ENCODE measurements around the gene CPN1. TPM values are rescaled to one million over a fixed set of nuclear protein-coding genes. Genes with fewer than 3 reads are reported as not detected.

Gene CPN1
- total RNA-seq, 1 donor from 2014 or later, result not detected

DNA sequence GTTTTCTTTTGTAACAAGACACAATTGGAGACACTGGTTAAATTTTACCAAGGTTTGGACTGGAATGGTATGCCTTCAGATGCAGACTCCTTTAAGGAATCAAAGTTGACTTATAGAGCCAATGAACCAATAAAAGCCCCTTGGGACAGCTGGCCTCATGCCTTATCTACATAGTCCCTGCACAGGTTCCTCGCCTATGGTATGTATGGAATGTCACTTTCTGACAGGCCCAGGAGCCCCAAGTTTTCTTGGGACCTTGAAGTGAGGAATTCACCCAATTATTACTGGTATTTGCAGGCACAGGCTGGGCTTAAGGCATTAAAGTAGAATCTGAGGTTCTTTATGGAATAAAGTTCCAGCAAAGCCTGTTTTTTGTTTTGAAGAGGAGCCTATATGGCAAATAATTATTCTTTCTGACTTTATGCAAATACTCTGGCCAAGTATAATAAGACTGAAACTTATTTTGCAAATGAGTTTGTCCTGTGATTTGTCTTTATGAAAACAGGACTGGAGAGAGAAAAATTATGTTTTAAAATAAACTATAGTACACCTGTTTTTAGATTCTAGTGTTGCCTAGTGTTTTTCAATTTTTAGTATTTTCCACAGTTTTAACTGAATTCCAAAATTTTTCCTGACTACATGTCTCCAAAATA is 47.8 kb downstream of the CPN1 start:
- Histone ChIP-seq H3K27ac (ENCODE audit: low read depth, low read length) (no peak overlapping the region), H3K27me3 (ENCODE audit: insufficient read depth, low read length) (no peaks in the 10 kb centered on the region), H4K20me1 (ENCODE audit: insufficient read depth, low read length) (no peaks in the 10 kb centered on the region), H3K4me2 (ENCODE audit: low read length) (no peak overlapping the region), H2AFZ (ENCODE audit: low read depth, low read length) (no peak overlapping the region), H3K4me1 (ENCODE audit: insufficient read depth, low read length) (no peaks in the 10 kb centered on the region), H3K9ac (ENCODE audit: low read length) (no peak overlapping the region), H3K4me3 (ENCODE audit: insufficient read depth, low read depth, low read length) (no peak overlapping the region), H3K9me3 (ENCODE audit: insufficient read depth, low read depth, low read length) (no peaks in the 10 kb centered on the region), H3K36me3 (ENCODE audit: insufficient read depth, low read length) (no peaks in the 10 kb centered on the region), H3K79me2 (ENCODE audit: insufficient read depth, low read length) (no peaks in the 10 kb centered on the region)
- no peak for TF ChIP-seq EZH2 (IDR thresholded peaks at IDR 0.05; ENCODE audit: insufficient read depth, low read length)
- no peak for TF ChIP-seq CTCF (IDR thresholded peaks at IDR 0.05; ENCODE audit: insufficient read depth, low read depth, low read length)
- peaks cover 4% of the 10 kb centered on the region for H3K27me3 Mint-ChIP-seq (ENCODE audit: low read depth, unreplicated experiment)
- FAIRE-seq, result no peak
- H3K27ac Mint-ChIP-seq (ENCODE audit: unreplicated experiment), result no peak overlapping the region
- no peak for DNase-seq (ENCODE audit: low read depth)
- H3K36me3 Mint-ChIP-seq (ENCODE audit: low read depth, unreplicated experiment), result peaks cover 2% of the 10 kb centered on the region
- H3K4me3 Mint-ChIP-seq (ENCODE audit: unreplicated experiment), result no peak overlapping the region
- peaks cover 4% of the 10 kb centered on the region for H3K4me1 Mint-ChIP-seq (ENCODE audit: low read depth, unreplicated experiment)
- H3K9me3 Mint-ChIP-seq (ENCODE audit: unreplicated experiment), result peaks cover 5% of the 10 kb centered on the region

DNA sequence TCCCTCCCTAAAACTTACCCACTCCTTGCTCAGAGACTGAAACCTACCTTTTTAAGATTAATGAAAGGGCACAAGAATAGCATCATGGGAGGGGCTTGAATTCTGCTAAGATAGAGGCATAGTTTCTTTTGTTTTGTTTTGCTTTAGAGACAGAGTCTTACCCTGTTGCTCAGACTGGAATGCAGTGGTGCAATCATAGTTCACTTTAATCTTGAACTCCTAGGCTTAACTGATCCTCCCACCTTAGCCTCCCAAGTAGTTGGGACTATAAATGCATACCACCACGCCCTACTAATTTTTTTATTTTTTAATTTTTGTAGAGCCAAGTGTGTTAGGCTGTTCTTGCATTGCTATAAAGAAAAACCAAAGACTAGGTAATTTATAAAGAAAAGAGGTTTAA is 54.3 kb downstream of the CPN1 start:
- no peak overlapping the region for H3K4me2 ChIP-seq (ENCODE audit: low read length)
- Mint-ChIP-seq H3K27me3 (ENCODE audit: low read depth, unreplicated experiment) (no peaks in the 10 kb centered on the region), H3K4me3 (ENCODE audit: unreplicated experiment) (no peak overlapping the region), H3K27ac (ENCODE audit: unreplicated experiment) (no peak overlapping the region), H3K9me3 (ENCODE audit: unreplicated experiment) (peaks cover 6% of the 10 kb centered on the region), H3K36me3 (ENCODE audit: low read depth, unreplicated experiment) (peaks cover 2% of the 10 kb centered on the region), H3K4me1 (ENCODE audit: low read depth, unreplicated experiment) (no peaks in the 10 kb centered on the region)
- no peaks in the 10 kb centered on the region for H3K4me1 ChIP-seq (ENCODE audit: insufficient read depth, low read length)
- H3K79me2 ChIP-seq (ENCODE audit: insufficient read depth, low read length), result no peaks in the 10 kb centered on the region
- no peaks in the 10 kb centered on the region for H3K36me3 ChIP-seq (ENCODE audit: insufficient read depth, low read length)
- DNase-seq (ENCODE audit: low read depth) (no peak), FAIRE-seq (no peak)
- TF ChIP-seq EZH2 (IDR thresholded peaks at IDR 0.05; ENCODE audit: insufficient read depth, low read length) (no peak), CTCF (IDR thresholded peaks at IDR 0.05; ENCODE audit: insufficient read depth, low read depth, low read length) (no peak)
- peaks cover 6% of the 10 kb centered on the region for H3K9me3 ChIP-seq (ENCODE audit: insufficient read depth, low read depth, low read length)
- H3K27ac ChIP-seq (ENCODE audit: low read depth, low read length), result no peak overlapping the region
- no peak overlapping the region for H3K9ac ChIP-seq (ENCODE audit: low read length)
- H3K4me3 ChIP-seq (ENCODE audit: insufficient read depth, low read depth, low read length), result no peak overlapping the region
- no peaks in the 10 kb centered on the region for H3K27me3 ChIP-seq (ENCODE audit: insufficient read depth, low read length)
- H4K20me1 ChIP-seq (ENCODE audit: insufficient read depth, low read length), result no peaks in the 10 kb centered on the region
- H2AFZ ChIP-seq (ENCODE audit: low read depth, low read length), result no peak overlapping the region

DNA sequence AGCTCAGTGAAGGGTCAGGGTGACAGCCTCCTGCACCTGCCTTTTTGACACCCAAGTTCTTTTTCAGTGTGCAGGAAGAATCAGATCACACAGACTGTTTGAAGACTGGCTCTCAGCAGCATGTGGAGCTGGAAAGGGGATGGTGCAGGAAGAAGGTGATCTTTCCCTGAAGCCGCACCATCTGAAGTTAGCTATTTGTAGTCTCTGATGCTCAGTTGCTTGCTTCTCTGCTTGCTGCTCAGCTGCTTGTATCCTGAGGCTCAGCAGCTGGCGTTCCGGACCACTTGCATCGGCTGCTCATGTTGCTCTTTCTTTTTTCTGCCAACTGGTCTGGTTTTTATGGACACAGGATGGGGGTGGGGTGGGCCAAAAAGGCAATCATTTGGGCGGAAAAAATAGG is 56.1 kb downstream of the CPN1 start:
- Histone ChIP-seq H3K4me2 (ENCODE audit: low read length) (no peak overlapping the region), H3K9ac (ENCODE audit: low read length) (no peak overlapping the region), H3K27ac (ENCODE audit: low read depth, low read length) (no peak overlapping the region), H4K20me1 (ENCODE audit: insufficient read depth, low read length) (no peaks in the 10 kb centered on the region), H2AFZ (ENCODE audit: low read depth, low read length) (no peak overlapping the region), H3K27me3 (ENCODE audit: insufficient read depth, low read length) (no peaks in the 10 kb centered on the region), H3K9me3 (ENCODE audit: insufficient read depth, low read depth, low read length) (peaks cover 6% of the 10 kb centered on the region), H3K4me3 (ENCODE audit: insufficient read depth, low read depth, low read length) (no peak overlapping the region), H3K4me1 (ENCODE audit: insufficient read depth, low read length) (no peaks in the 10 kb centered on the region), H3K79me2 (ENCODE audit: insufficient read depth, low read length) (no peaks in the 10 kb centered on the region), H3K36me3 (ENCODE audit: insufficient read depth, low read length) (no peaks in the 10 kb centered on the region)
- no peak overlapping the region for H3K4me3 Mint-ChIP-seq (ENCODE audit: unreplicated experiment)
- no peak for FAIRE-seq
- H3K27me3 Mint-ChIP-seq (ENCODE audit: low read depth, unreplicated experiment), result no peaks in the 10 kb centered on the region
- no peak overlapping the region for H3K27ac Mint-ChIP-seq (ENCODE audit: unreplicated experiment)
- no peaks in the 10 kb centered on the region for H3K4me1 Mint-ChIP-seq (ENCODE audit: low read depth, unreplicated experiment)
- DNase-seq (ENCODE audit: low read depth), result no peak
- peaks cover 6% of the 10 kb centered on the region for H3K9me3 Mint-ChIP-seq (ENCODE audit: unreplicated experiment)
- TF ChIP-seq EZH2 (IDR thresholded peaks at IDR 0.05; ENCODE audit: insufficient read depth, low read length) (no peak), CTCF (IDR thresholded peaks at IDR 0.05; ENCODE audit: insufficient read depth, low read depth, low read length) (no peak)
- peaks cover 2% of the 10 kb centered on the region for H3K36me3 Mint-ChIP-seq (ENCODE audit: low read depth, unreplicated experiment)
